Cardiac fibroblast (primary cell): ENCODE data around the gene OXCT1.
"Not testable (repeated sequence)": the region's sequence is repeated elsewhere in the genome, so short reads cannot be mapped to it uniquely, and the experiment has no call there.

ENCODE experiments used
- DNase-seq, 2 donors: peaks; one replicate each; pipeline versions ENCODE4 v3.0.0 to v3.0.0-alpha.2; 2010; ENCODE audit warnings: low read depth in 2 of 2
- H3K4me3 ChIP-seq, 2 donors: replicated peaks in 1 of 2; 1 replicate in 1 of 2; 2 replicates in 1 of 2; pipeline ENCODE4 v1.5.1; 2011; ENCODE audit warnings: low read depth in 2 of 2, low read length in 2 of 2, mild to moderate bottlenecking in 2 of 2, moderate library complexity in 1 of 2
- TF ChIP-seq, protein P1 (sequence below): IDR thresholded peaks from one replicate; pipeline ENCODE4 v1.5.1; 2011; ENCODE audit warnings: low read depth, mild to moderate bottlenecking, low read length, inconsistent platforms

Gene OXCT1

DNA sequence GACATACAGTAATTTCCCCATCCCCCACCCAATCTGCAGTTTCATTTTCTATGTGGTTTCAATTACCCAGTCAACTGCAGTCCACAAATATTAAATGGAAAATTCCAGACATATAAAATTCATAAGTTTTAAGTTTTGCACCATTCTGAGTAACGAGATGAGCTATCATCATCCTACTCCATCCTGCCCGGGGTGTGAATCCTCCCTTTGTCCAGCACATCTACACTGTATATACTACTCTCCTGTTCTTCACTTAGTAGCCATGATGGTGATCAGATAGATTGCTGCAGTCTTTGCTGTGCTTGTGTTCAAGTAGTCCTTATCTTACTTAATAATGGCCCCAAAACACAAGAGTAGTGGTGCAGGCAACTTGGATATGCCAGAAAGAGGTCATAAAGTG lies 11.3 kb downstream of the OXCT1 start:
- DNase-seq: no peak
- TF ChIP-seq, protein P1, sequence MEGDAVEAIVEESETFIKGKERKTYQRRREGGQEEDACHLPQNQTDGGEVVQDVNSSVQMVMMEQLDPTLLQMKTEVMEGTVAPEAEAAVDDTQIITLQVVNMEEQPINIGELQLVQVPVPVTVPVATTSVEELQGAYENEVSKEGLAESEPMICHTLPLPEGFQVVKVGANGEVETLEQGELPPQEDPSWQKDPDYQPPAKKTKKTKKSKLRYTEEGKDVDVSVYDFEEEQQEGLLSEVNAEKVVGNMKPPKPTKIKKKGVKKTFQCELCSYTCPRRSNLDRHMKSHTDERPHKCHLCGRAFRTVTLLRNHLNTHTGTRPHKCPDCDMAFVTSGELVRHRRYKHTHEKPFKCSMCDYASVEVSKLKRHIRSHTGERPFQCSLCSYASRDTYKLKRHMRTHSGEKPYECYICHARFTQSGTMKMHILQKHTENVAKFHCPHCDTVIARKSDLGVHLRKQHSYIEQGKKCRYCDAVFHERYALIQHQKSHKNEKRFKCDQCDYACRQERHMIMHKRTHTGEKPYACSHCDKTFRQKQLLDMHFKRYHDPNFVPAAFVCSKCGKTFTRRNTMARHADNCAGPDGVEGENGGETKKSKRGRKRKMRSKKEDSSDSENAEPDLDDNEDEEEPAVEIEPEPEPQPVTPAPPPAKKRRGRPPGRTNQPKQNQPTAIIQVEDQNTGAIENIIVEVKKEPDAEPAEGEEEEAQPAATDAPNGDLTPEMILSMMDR: no peak
- no peak overlapping the region for H3K4me3 ChIP-seq

DNA sequence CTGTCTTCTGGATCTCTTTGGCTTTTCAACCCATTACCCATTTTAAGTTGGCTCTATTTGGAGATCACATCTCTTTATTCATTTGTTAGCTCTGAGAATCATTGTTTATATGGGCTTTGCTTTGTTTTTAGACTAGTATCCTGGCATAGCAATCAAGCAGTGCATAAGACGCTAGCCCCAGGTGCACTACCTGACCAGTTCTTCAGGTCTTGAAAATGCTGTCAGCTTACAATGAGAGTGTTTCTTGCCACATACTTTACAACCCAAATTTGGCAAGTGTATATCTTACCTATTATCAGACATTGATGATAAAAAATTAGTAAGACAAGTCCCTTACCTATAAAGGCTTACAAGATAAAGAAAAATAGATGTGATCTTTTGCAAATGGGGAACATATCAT lies 12.2 kb downstream of the OXCT1 start:
- no peak overlapping the region for H3K4me3 ChIP-seq
- TF ChIP-seq, protein P1: no peak

DNA sequence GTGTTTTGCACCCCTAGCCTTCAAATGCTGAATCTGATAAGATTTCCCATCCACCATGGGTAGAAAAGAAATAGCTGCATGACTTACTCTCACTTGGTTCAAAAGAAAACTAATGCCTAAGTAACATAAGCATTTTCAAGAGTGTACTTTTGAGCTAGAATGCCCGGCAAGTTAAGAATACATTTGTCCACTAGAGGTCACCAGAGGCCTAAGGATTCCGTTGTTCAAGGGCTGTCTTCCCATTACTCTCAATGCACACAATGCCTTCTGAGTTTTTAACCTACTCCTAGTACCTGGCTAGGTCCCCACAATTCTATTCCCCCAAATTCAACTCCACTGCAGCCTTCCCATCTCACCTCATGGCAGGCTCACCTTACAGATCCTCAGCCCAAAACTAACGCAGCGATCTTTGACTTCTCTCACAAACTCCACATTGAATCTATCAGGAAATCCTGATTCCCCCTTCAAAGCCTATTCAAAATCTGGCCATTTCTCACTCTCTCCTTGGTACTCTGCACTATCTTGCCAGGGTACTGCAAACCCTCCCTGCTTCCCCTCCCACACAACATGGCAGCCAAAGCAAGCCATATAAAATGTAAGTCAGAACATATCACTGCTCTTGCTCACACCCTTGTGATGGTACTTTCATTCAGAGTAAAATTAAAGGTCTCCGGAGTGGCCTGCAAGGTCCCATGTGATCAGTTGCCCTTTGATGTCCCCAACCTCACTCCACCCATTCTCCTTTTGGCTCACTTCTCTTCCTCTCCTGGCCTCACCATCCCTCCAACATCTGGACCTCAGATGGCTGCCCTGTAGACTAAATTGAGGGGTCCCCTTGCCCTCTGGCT lies 13.4 kb downstream of the OXCT1 start:
- DNase-seq: peak; percentile 83 to 85
- no peak overlapping the region for H3K4me3 ChIP-seq
- TF ChIP-seq, protein P1: peak; percentile 64

More for the DNA sequence above, 12.2 kb downstream of the OXCT1 start:
- DNase-seq: no peak

DNA sequence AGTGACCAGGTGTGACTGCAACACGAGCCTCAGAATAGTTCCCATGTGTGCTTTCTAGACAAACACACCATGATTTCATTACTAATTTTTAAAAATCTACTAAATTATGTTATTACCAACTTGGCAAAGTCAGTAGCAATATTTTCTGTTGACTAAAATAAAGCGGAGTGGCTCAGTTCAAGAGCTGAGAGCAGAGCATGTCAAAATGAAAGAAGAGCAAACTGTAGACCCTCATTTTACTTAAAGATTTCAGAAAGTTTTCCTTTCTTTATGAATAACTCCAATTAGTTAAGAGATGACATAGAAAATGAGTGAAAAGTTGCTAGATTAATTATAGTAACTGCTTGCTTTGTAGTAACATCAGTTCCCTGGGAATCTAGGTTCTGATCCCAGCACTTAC lies 17.9 kb downstream of the OXCT1 start:
- DNase-seq: no peak
- TF ChIP-seq, protein P1: no peak
- no peak overlapping the region for H3K4me3 ChIP-seq

DNA sequence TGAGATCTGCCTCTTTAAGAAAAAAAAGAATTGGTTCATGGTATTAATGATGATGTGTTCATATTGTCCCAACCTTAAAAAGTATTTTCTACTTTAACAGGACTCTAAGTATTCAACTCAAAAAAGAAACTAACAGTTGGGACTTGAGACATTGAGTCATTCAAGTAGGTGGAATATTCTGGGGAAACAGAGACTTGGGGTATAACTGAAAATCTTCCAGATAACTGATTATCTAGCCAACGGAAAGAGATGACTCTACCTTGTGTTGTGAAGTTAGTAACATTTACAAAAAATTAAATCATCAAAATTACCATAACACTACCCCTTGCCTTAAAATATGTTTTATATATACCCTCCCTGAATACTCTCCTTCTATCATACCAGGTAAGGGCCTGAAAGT lies 19.1 kb downstream of the OXCT1 start:
- DNase-seq: no peak
- TF ChIP-seq, protein P1: no peak
- no peak overlapping the region for H3K4me3 ChIP-seq

DNA sequence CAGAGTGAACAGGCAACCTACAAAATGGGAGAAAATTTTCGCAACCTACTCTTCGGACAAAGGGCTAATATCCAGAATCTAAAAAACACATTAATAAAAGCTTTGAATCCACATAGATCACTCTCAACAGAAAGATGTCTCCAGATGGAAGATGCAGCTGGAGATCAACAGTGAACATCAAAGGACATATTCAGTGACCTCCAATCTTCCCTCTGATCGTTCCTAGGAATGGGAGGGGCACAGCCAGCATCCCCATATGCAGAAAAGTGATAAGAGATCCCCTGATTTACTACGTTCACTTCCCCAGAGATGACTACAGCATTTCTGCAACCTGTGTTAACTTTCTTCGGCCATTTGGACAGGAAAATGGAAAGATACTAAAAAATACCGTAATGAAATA lies 21.2 kb downstream of the OXCT1 start:
- TF ChIP-seq, protein P1: no peak
- no peak for DNase-seq
- H3K4me3 ChIP-seq: no peak overlapping the region

DNA sequence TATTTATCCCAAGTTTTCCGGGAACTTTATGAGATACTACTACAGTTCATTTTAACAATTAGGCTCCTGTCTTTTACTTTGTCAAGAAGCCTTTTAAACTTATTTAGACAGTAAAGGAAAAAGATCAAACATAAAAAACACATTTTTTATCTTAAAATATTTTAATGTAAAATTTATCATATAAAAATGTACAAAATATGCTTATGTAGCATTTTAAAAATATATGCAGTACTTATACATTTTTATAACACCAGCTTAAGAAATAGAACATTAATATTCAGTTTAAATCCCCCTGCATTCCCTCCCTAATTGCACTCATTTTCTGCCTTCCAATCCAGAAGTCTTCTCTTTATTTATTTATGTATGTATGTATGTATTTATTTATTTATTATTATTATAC lies 24.5 kb downstream of the OXCT1 start:
- not testable (repeated sequence) for DNase-seq, H3K4me3 ChIP-seq
